Endothelial cell of umbilical vein (primary cell): ENCODE results near the gene MICAL3. TPM values are rescaled to one million over a fixed set of nuclear protein-coding genes. Genes with fewer than 3 reads are reported as not detected.

Source experiments
- BruUV-seq: library from RNA; stranded (reverse); fragments of 400-500 nt; replicated peaks from 2 replicates; lab custom pipeline; 2021; lab: Mats Ljungman, UMichigan
- CTCF ChIA-PET: fragments of 300-600, 350-600 bp; sonication (Branson Sonifier 250); formaldehyde crosslinking; loops from one replicate; lab custom pipeline; 2021; ENCODE audit warnings: antibody characterized with exemption, inconsistent platforms; lab: Charles Lee
- POLR2A ChIA-PET: fragments of 300-600, 350-600 bp; sonication (Branson Sonifier 250); formaldehyde crosslinking; loops from one replicate; lab custom pipeline; 2021; ENCODE audit warnings: antibody characterized with exemption, inconsistent platforms; lab: Charles Lee
- DNase-seq: peaks from one replicate; pipeline ENCODE4 v3.0.0-alpha.2; 2011; ENCODE audit warnings: low read depth, low spot score
- FAIRE-seq: peaks from 2 replicates; lab custom pipeline; 2011; peaks lifted over from hg19 to GRCh38; lab: Jason Lieb, UNC
- H2AFZ ChIP-seq: 2 replicates; pipeline ENCODE4 v1.6.0; 2012; ENCODE audit warnings: low read depth, low read length, control low read depth, inconsistent platforms
- H3K27ac ChIP-seq: 2 replicates; pipeline ENCODE4 v1.5.1; 2011; ENCODE audit warnings: low read depth, mild to moderate bottlenecking, control low read depth, low read length, moderate library complexity; ENCODE audit not compliant: insufficient read depth
- H3K27me3 ChIP-seq, 2 experiments: 2 replicates each; pipeline versions ENCODE4 v1.6.0 to v1.6.1; 2011; ENCODE audit warnings: low read length in 2 of 2, mixed read lengths in 1 of 2; ENCODE audit not compliant: control insufficient read depth in 2 of 2, insufficient read depth in 2 of 2
- H3K36me3 ChIP-seq, 2 experiments: 2 replicates in 1 of 2; 3 replicates in 1 of 2; pipeline ENCODE4 v1.5.1; 2011; ENCODE audit warnings: low read length in 2 of 2, mild to moderate bottlenecking in 1 of 2, moderate library complexity in 1 of 2; ENCODE audit not compliant: control insufficient read depth in 2 of 2, insufficient read depth in 2 of 2; ENCODE audit errors: extremely low read depth in 1 of 2
- H3K4me1 ChIP-seq: 3 replicates; pipeline ENCODE4 v1.5.1; 2011; ENCODE audit warnings: mild to moderate bottlenecking, low read length; ENCODE audit not compliant: control insufficient read depth, insufficient read depth; ENCODE audit errors: extremely low read depth
- H3K4me2 ChIP-seq: 2 replicates; pipeline ENCODE4 v1.6.1; 2011; ENCODE audit warnings: low read length, control low read depth, mixed read lengths; ENCODE audit not compliant: insufficient read depth
- H3K4me3 ChIP-seq, 3 experiments: fragments of 200-600 bp in 1 of 3; sonication (generic), shearing (Covaris generic) in 1 of 3; replicated peaks in 1 of 3; 2 replicates each; pipeline ENCODE4 v1.5.1; 2011 to 2016; ENCODE audit warnings: control low read depth in 3 of 3, low read length in 3 of 3, mild to moderate bottlenecking in 2 of 3, inconsistent platforms in 1 of 3, low read depth in 1 of 3, moderate library complexity in 1 of 3; ENCODE audit not compliant: insufficient read depth in 1 of 3
- H3K79me2 ChIP-seq: 2 replicates; pipeline ENCODE4 v1.6.0; 2012; ENCODE audit warnings: low read length, inconsistent platforms; ENCODE audit not compliant: control insufficient read depth, insufficient read depth
- H3K9ac ChIP-seq: replicated peaks from 2 replicates; pipeline ENCODE3; 2011; ENCODE audit warnings: low read length, control low read depth; ENCODE audit not compliant: insufficient read depth; ENCODE audit errors: extremely low read depth
- H3K9me1 ChIP-seq: replicated peaks from 3 replicates; pipeline ENCODE4 v1.6.0; 2011; ENCODE audit warnings: mild to moderate bottlenecking, low read length; ENCODE audit not compliant: control insufficient read depth, insufficient read depth; ENCODE audit errors: extremely low read depth
- H3K9me3 ChIP-seq: replicated peaks from 2 replicates; pipeline ENCODE4 v1.5.1; 2012; ENCODE audit warnings: low read length, inconsistent platforms; ENCODE audit not compliant: control insufficient read depth, insufficient read depth
- H4K20me1 ChIP-seq: replicated peaks from 2 replicates; pipeline ENCODE3; 2011; ENCODE audit warnings: mild to moderate bottlenecking, low read length; ENCODE audit not compliant: control insufficient read depth, insufficient read depth; ENCODE audit errors: extremely low read depth
- EZH2 ChIP-seq: IDR thresholded peaks from 2 replicates; pipeline ENCODE4 v1.6.1; 2012; ENCODE audit warnings: borderline replicate concordance, low read depth, mild to moderate bottlenecking, moderate library complexity, low read length, inconsistent platforms; ENCODE audit not compliant: severe bottlenecking
- FOS ChIP-seq: IDR thresholded peaks from 2 replicates; pipeline ENCODE4 v1.6.1; 2011; ENCODE audit warnings: mild to moderate bottlenecking, low read length, moderate library complexity, borderline replicate concordance; ENCODE audit not compliant: insufficient read depth
- GATA2 ChIP-seq: IDR thresholded peaks from 2 replicates; pipeline ENCODE4 v1.7.0; 2011; ENCODE audit warnings: low read depth, mild to moderate bottlenecking, moderate library complexity, mixed read lengths, low read length; ENCODE audit not compliant: insufficient read length, insufficient read depth
- JUN ChIP-seq: IDR thresholded peaks from 2 replicates; pipeline ENCODE4 v1.6.1; 2011; ENCODE audit warnings: borderline replicate concordance, low read depth; ENCODE audit not compliant: insufficient read length, insufficient read depth
- MYC ChIP-seq: IDR thresholded peaks from one replicate; pipeline ENCODE4 v1.6.1; 2011; ENCODE audit warnings: mild to moderate bottlenecking, low read depth, low read length
- POLR2A ChIP-seq: IDR thresholded peaks from 2 replicates; pipeline ENCODE4 v1.6.1; 2012; ENCODE audit warnings: low read depth, mild to moderate bottlenecking, control low read depth, low read length
- POLR2AphosphoS5 ChIP-seq: IDR thresholded peaks from 2 replicates; pipeline ENCODE4 v1.6.1; 2012; ENCODE audit warnings: low read depth, mild to moderate bottlenecking, control low read depth, low read length, moderate library complexity; ENCODE audit not compliant: insufficient read depth
- dilution Hi-C: fragments of 300-500 bp; cut with MboI; formaldehyde crosslinking; loops from one replicate; pipeline ENCODE4 v1.15.0; 2019; ENCODE audit warnings: low sequenced_read_pairs; ENCODE audit not compliant: extremely low pct_ligation_motif_present
- intact Hi-C: fragments of 100-400 bp; cut with micrococcal nuclease; formaldehyde crosslinking; loops from one replicate; pipeline ENCODE4 v1.10.0; 2022
- polyA plus RNA-seq, 4 experiments: library from polyadenylated mRNA; depleted of rRNA in 3 of 4; stranded (reverse) in 3 of 4; unstranded in 1 of 4; fragments of >200 nt; gene quantifications; 2 replicates each; pipeline versions ENCODE4 v1.2.1 to v1.2.3, GENCODE V29; 2011 to 2012; ENCODE audit warnings: missing spikeins in 1 of 4
- total RNA-seq: library from RNA; stranded (reverse); gene quantifications from 2 replicates; pipeline ENCODE4 v1.2.3, GENCODE V29; 2021
- TF ChIP-seq, protein P1 (sequence below): IDR thresholded peaks from 2 replicates; pipeline ENCODE4 v1.6.1; 2011; ENCODE audit not compliant: insufficient read depth, insufficient read length
- TF ChIP-seq, protein P2 (sequence below), 2 donors: IDR thresholded peaks; 1 replicate in 1 of 2; 2 replicates in 1 of 2; pipeline ENCODE4 v1.5.1; 2011; ENCODE audit warnings: low read length in 2 of 2, mild to moderate bottlenecking in 2 of 2, moderate library complexity in 2 of 2, control low read depth in 1 of 2, inconsistent platforms in 1 of 2, low read depth in 1 of 2; ENCODE audit not compliant: insufficient read depth in 1 of 2; ENCODE audit errors: extremely low read depth in 1 of 2

Gene MICAL3
- total and polyA plus RNA-seq, 2 donors (not counting 3 experiments of a cell fraction or from before 2014, with no cell fraction given) = 14.5 to 63.7 TPM

DNA sequence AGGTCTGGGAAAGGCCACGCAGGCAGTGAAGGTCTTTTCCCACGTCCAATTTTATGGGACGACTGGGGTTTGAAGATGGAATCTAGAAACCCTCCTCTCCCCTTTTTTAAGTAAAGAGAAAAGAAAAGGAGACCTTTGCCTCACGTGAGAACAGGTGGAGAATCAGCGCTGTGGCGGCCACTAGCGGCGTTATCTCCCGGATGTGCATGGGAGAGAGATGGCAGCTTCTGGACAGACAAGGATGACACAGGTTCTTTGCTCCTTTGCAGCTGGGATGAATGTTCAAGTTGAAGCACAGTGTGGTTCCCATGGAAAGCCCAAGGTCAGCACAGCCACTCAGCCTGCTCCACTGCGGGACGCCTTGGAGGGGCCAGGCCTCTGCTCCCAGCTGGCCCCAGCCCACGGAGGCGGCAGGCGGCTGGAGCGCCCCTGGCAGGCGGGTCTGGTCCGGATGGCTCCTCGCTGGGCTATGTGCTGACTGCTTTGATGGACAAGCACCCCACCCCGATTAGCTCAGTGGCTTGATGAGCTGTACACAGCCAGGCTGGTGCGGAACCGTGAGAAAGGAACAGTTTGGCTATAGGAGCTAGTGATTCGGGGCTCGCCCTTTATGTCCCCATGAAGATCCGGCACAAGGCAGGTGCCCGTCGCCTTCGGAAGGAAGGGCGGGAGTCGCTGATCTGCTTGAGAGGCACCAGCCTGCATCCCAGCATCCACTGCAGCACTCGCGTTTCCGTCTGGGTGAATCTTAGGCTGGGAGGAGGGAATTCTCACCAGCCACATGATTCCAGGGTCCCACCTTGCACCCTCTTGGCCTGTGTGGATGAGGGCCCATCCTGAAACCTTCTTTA lies 235.6 kb downstream of the MICAL3 start:
- Histone ChIP-seq H3K4me3 (no peak overlapping the region), H3K9ac (no peak overlapping the region), H3K4me2 (no peak overlapping the region), H3K36me3 (peaks cover 3 to 7% of the 10 kb centered on the region in 2 experiments), H3K27ac (no peak overlapping the region), H3K4me1 (peaks cover 9% of the 10 kb centered on the region), H3K79me2 (no peaks in the 10 kb centered on the region), H3K27me3 (no peaks in the 10 kb centered on the region), H3K9me1 (no peaks in the 10 kb centered on the region), H4K20me1 (no peaks in the 10 kb centered on the region), H3K9me3 (no peaks in the 10 kb centered on the region), H2AFZ (no peak overlapping the region)
- CTCF ChIA-PET = interaction anchor here (0.8 to 6.1 kb wide), 5 partner anchors 10 to 288 kb away, joined by 3 to 99 read pairs (median 4); no protein-coding TSS in a partner anchor
- BruUV-seq = no TSS peak
- dilution Hi-C loops (no loop called here), intact Hi-C loops (no loop called here)
- no peak for DNase-seq
- no peak for FAIRE-seq
- TF ChIP-seq POLR2A (no peak), POLR2AphosphoS5 (no peak), JUN (no peak)
- POLR2A ChIA-PET = no interaction called here

DNA sequence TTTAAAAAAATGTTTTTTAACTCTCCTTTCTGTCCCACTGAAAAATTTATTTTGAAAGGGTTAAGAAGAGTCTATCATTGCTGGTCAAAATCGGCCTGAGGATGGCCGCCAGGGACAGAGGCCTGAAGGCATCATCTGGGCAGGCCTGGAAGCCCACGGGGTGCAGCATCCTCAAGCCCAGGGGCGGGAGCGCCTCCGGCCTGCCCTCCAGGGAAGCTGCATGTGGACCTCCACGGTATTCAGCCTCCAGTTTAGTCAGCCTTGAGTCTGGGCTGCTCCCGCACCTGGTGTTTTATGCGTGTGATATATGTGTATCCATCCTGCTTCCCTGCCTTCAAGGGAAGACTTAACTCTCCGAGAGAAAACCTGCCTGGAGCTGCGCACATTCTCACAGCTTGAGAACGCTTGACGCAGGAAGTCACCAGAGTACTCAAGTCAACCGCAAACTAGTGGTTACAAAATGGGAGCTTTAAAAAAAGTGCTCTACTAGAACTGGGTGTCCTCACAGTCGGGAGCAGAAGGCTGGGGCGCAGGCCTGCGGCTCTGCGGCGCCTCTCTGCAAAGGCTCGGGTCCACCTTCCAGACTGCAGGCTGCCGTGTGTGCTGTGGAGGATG lies 236.5 kb downstream of the MICAL3 start:
- no peak for TF ChIP-seq MYC
- no peak for TF ChIP-seq GATA2
- TF ChIP-seq, protein P1, sequence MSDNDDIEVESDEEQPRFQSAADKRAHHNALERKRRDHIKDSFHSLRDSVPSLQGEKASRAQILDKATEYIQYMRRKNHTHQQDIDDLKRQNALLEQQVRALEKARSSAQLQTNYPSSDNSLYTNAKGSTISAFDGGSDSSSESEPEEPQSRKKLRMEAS = no peak
- TF ChIP-seq JUN = no peak
- no peak for TF ChIP-seq FOS
- TF ChIP-seq, protein P2, sequence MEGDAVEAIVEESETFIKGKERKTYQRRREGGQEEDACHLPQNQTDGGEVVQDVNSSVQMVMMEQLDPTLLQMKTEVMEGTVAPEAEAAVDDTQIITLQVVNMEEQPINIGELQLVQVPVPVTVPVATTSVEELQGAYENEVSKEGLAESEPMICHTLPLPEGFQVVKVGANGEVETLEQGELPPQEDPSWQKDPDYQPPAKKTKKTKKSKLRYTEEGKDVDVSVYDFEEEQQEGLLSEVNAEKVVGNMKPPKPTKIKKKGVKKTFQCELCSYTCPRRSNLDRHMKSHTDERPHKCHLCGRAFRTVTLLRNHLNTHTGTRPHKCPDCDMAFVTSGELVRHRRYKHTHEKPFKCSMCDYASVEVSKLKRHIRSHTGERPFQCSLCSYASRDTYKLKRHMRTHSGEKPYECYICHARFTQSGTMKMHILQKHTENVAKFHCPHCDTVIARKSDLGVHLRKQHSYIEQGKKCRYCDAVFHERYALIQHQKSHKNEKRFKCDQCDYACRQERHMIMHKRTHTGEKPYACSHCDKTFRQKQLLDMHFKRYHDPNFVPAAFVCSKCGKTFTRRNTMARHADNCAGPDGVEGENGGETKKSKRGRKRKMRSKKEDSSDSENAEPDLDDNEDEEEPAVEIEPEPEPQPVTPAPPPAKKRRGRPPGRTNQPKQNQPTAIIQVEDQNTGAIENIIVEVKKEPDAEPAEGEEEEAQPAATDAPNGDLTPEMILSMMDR (IDR thresholded peaks at IDR 0.05; ENCODE audit: extremely low read depth in 1 of 2, insufficient read depth in 1 of 2, low read depth in 1 of 2, low read length in 2 of 2) = no peak
- TF ChIP-seq EZH2 = no peak
- DNase-seq (no peak), FAIRE-seq (no peak)
- Histone ChIP-seq H4K20me1 (no peaks in the 10 kb centered on the region), H2AFZ (no peak overlapping the region), H3K79me2 (no peaks in the 10 kb centered on the region), H3K9me1 (no peaks in the 10 kb centered on the region), H3K27ac (no peak overlapping the region), H3K27me3 (no peaks in the 10 kb centered on the region), H3K4me3 (no peak overlapping the region), H3K9me3 (no peaks in the 10 kb centered on the region), H3K36me3 (peaks cover 3 to 7% of the 10 kb centered on the region in 2 experiments), H3K4me1 (peaks cover 9% of the 10 kb centered on the region), H3K9ac (no peak overlapping the region), H3K4me2 (no peak overlapping the region)
- ChIA-PET POLR2A (no interaction called here), CTCF (interaction anchor here (2.2 to 6.1 kb wide), 5 partner anchors 10 to 288 kb away, joined by 4 to 99 read pairs (median 14); no protein-coding TSS in a partner anchor)
- TSS peak; percentile 23 for BruUV-seq
- dilution Hi-C loops = no loop called here
- intact Hi-C loops = no loop called here
